Measurements from ENCODE around the gene AGTR1. TPM values are rescaled to one million over a fixed set of nuclear protein-coding genes. Genes with fewer than 3 reads are reported as not detected.

Gene AGTR1
- total RNA-seq (2013; cell fraction: nucleolus; rRNA removed), result not detected in 2 replicates
- total RNA-seq (2014; rRNA removed) (not detected in 2 replicates), total RNA-seq (2014; rRNA removed; fragmentation: Illumina TruSeq; extraction: Trizol) (not detected in 2 replicates), total RNA-seq (2021) (not detected in 2 replicates), polyA plus RNA-seq (2011; rRNA removed) (not detected in 2 replicates), polyA plus RNA-seq (2014; fragmentation: Illumina TruSeq; extraction: Trizol) (not detected in 2 replicates), polyA plus RNA-seq (2014; fragmentation: Nextera tagmentation; extraction: Ambion mirVana) (not detected), polyA plus RNA-seq (2014; rRNA removed) (not detected in 2 replicates), polyA plus RNA-seq (2016; fragmentation: Nextera tagmentation; extraction: Ambion mirVana) (not detected), polyA minus RNA-seq (2011; rRNA and poly(A)+ RNA removed) (not detected in 2 replicates), Bru-seq, nascent RNA (not detected), BruChase-seq, experiment 1, labeled RNA remaining after a 6-hour chase (not detected), BruChase-seq, experiment 2, labeled RNA remaining after a 2-hour chase (not detected)
- polyA plus RNA-seq (2011; ENCODE audit: low read depth), result not detected
- polyA plus RNA-seq (2011; cell fraction: cytosol; rRNA removed), result not detected in 2 replicates
- not detected in 2 replicates for polyA plus RNA-seq (2011; cell fraction: nucleus; rRNA removed)
- not detected in 2 replicates for polyA plus RNA-seq (2012)
- not detected in 2 replicates for polyA minus RNA-seq (2011; cell fraction: cytosol; rRNA and poly(A)+ RNA removed)
- not detected in 2 replicates for polyA minus RNA-seq (2011; cell fraction: nucleus; rRNA and poly(A)+ RNA removed)
- long read RNA-seq, experiment 1, result 0 reads
- long read RNA-seq, experiment 2, result 0 reads

DNA sequence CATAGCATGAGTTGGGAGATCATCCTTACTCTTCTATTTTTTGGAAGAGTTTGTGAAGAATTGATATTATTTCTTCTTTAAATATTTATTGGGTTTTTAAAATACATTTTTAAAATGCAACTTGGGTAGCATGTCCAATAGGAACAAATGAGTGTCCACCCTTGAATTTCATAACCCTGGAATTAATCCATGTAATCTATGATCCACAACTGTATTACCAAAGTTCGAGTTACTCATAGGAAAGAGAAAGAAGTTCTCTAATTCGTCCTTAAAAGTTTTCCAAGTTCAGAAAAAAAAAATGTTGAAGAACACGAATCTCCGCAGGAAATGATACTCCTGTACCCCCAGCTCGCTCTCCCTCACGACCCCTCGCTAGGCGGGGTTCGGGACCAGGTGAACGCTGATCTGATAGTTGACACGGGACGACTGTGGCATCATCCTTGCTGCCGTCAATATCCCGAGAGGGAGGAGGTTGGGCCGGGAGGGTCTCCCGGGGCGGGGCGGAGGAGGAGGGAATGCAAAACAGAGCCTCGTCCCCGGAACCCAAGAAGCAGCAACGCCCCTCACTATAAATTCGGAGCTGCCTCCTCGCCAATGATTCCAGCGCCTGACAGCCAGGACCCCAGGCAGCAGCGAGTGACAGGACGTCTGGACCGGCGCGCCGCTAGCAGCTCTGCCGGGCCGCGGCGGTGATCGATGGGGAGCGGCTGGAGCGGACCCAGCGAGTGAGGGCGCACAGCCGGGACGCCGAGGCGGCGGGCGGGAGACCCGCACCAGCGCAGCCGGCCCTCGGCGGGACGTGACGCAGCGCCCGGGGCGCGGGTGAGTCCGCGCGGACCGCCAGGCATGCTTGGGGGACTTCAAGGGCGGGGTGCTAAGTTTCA, at the start of gene AGTR1:
AGTR1 (plus strand) TSS at position 598 of the 884 bp plus-strand sequence. CDS start 43,133 bp downstream, outside the sequence.
- in situ Hi-C loops (cut with MboI), result no loop called here
- Histone ChIP-seq H3K4me1 (ENCODE audit: control insufficient read depth, insufficient read depth, low read length) (no peaks in the 10 kb centered on the region), H3K79me2 (ENCODE audit: control insufficient read depth, insufficient read depth, low read length) (no peaks in the 10 kb centered on the region), H3K36me3 (ENCODE audit: control insufficient read depth in 2 of 2, insufficient read depth in 2 of 2, low read length in 1 of 2) (no peaks in the 10 kb centered on the region), H3K27ac (ENCODE audit: control insufficient read depth, insufficient read depth) (no peak within 1 kb of the TSS), H3K4me3 (no peak within 1 kb of the TSS), H3K4me2 (ENCODE audit: control insufficient read depth, insufficient read depth) (no peak within 1 kb of the TSS), H3K9ac (ENCODE audit: control insufficient read depth, insufficient read depth, low read length) (no peak within 1 kb of the TSS), H3K9me3 (replicated peaks; ENCODE audit: control insufficient read depth, insufficient read depth, low read length) (no peaks in the 10 kb centered on the region), H2AFZ (ENCODE audit: control insufficient read depth, low read depth, low read length) (no peak within 1 kb of the TSS), H4K20me1 (ENCODE audit: control insufficient read depth, insufficient read depth) (no peaks in the 10 kb centered on the region), H3K27me3 (replicated peaks in 1 of 2; ENCODE audit: control insufficient read depth in 2 of 2, insufficient read depth in 2 of 2, low read length in 1 of 2) (peaks cover 1 to 4% of the 10 kb centered on the region in 2 experiments; a peak in 1 of 4 replicates)
- no TSS peak for BruUV-seq (replicated peaks)
- DNase-seq (ENCODE audit: low read depth, low spot score) (no peak), FAIRE-seq (no peak), ATAC-seq (no peak)
- POLR2A ChIA-PET, result no interaction called here
- WGBS (ENCODE audit: insufficient coverage, insufficient replicate concordance, low lambda C conversion rate, missing lambda C conversion rate), result 44% methylated on average over 42 of the region's 61 CpGs
- RAD21 ChIA-PET (ENCODE audit: unreplicated experiment), result no interaction called here
- TF ChIP-seq HDAC6 (IDR thresholded peaks at IDR 0.05; ENCODE audit: unreplicated experiment) (no peak), RFX5 (IDR thresholded peaks at IDR 0.05; ENCODE audit: low read depth, low read length) (no peak), NR2C1 (IDR thresholded peaks at IDR 0.05) (no peak), ZNF687 (IDR thresholded peaks at IDR 0.05) (no peak), MXI1 (IDR thresholded peaks at IDR 0.05; ENCODE audit: low read depth, low read length) (no peak), NRF1 (conservative IDR thresholded peaks at IDR 0.05; ENCODE audit: low read depth, low read length) (no peak), RELA (IDR thresholded peaks at IDR 0.05; ENCODE audit: borderline replicate concordance, partially characterized antibody) (no peak), ETV6 (conservative IDR thresholded peaks at IDR 0.05 in 1 of 2, IDR thresholded peaks at IDR 0.05 in 1 of 2; ENCODE audit: borderline replicate concordance in 1 of 2, low read depth in 1 of 2) (no peak), SREBF1 (IDR thresholded peaks at IDR 0.05; ENCODE audit: low read length) (no peak)
- TF ChIP-seq, protein P1, sequence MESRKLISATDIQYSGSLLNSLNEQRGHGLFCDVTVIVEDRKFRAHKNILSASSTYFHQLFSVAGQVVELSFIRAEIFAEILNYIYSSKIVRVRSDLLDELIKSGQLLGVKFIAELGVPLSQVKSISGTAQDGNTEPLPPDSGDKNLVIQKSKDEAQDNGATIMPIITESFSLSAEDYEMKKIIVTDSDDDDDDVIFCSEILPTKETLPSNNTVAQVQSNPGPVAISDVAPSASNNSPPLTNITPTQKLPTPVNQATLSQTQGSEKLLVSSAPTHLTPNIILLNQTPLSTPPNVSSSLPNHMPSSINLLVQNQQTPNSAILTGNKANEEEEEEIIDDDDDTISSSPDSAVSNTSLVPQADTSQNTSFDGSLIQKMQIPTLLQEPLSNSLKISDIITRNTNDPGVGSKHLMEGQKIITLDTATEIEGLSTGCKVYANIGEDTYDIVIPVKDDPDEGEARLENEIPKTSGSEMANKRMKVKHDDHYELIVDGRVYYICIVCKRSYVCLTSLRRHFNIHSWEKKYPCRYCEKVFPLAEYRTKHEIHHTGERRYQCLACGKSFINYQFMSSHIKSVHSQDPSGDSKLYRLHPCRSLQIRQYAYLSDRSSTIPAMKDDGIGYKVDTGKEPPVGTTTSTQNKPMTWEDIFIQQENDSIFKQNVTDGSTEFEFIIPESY (IDR thresholded peaks at IDR 0.05), result no peak
- CTCF ChIA-PET, result no interaction called here
- SMC1A ChIA-PET (ENCODE audit: uncharacterized antibody, unreplicated experiment), result no interaction called here
- intact Hi-C loops (cut with micrococcal nuclease; ENCODE audit: unreplicated experiment), result no loop called here
